ENCODE measurements around the gene SULF2. TPM values are rescaled to one million over a fixed set of nuclear protein-coding genes. Genes with fewer than 3 reads are reported as not detected.

The SULF2 gene
- total RNA-seq, 4 donors from 2014 or later: 31.5 to 182 (median 94.4) TPM

DNA sequence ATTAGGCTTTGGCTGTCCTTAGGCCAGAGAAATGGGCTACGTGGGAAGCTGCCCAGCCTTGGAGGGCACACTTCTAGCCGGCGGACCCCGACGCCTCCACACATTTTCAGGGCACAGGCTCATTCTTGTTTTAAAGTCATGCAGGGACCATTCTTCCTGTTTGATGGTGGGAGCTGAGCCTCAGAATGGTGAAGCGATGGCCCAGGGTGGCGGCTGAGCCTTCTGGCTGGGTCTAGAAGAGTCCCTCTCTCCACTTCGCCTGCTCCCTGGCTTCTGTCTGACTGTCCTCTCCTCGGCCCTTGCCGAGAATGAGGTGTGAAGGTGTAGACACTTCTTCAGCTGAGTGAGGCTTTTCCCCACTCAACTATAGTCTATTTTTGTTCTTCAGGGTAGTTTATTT is 114.4 kb downstream of the SULF2 start:
- Histone ChIP-seq H3K9me3 (no peaks in the 10 kb centered on the region), H3K4me3 (no peak overlapping the region), H3K27me3 (no peaks in the 10 kb centered on the region), H3K36me3 (peaks cover 0 to 100% (median 18%) of the 10 kb centered on the region in 3 donors), H3K27ac (no peak overlapping the region), H3K4me1 (peaks cover 0 to 6% (median 0%) of the 10 kb centered on the region in 3 donors)
- TF ChIP-seq CTCF (IDR thresholded peaks at IDR 0.05) (no peak), POLR2A (IDR thresholded peaks at IDR 0.05) (no peak)
- 92 to 93% methylated on average over 8 to 10 of the region's 10 CpGs for WGBS, 2 donors
- intact Hi-C loops (cut with DNase I): no loop called here
- DNase-seq: no peak

DNA sequence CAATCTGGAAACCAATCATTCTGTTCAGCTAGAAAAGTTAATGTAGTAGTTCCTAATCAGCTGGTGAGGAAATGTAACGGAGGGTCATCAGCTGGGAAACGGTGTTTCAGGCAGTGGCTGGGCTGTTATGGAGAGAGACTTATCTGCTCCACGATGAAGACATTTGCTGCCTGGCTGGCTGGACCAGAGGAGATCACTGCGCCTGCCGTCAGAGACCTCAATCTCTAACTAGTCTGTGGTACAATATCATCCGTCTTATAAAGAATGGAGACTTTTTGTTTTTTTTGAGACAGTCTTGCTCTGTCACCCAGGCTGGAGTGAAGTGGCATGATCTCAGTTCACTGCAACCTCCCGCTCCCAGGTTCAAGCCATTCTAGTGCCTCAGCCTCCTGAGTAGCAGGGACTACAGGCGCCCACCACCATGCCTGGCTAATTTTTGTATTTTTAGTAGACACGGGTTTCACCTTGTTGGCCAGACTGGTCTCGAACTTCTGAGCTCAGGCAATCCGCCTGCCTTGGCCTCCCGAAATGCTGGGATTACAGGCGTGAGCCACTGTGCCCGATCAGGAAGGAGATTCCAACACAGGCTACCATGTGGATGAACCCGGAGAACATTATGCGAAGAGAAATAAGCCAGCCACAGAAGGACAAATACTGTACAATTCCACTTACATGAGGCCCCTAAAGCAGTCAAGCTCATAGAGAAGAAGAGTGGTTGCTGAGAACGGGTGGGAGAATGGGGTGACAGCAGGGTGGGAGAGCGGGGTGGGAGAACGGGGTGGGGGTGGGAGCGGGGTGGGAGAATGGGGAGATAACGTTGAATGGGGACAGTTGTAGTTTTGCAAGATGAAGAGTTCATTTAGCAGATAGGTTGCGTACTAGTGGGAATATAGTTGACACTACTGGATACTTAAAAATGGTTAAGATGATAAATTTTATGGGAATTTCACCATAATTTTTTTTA is 115.1 kb downstream of the SULF2 start:
- TF ChIP-seq CTCF (IDR thresholded peaks at IDR 0.05) (no peak), POLR2A (IDR thresholded peaks at IDR 0.05) (no peak)
- Histone ChIP-seq H3K36me3 (peaks cover 0 to 100% (median 18%) of the 10 kb centered on the region in 3 donors), H3K9me3 (no peaks in the 10 kb centered on the region), H3K4me3 (no peak overlapping the region), H3K27ac (no peak overlapping the region), H3K4me1 (peaks cover 5 to 13% (median 7%) of the 10 kb centered on the region in 3 donors), H3K27me3 (no peaks in the 10 kb centered on the region)
- 87 to 91% methylated on average over 14 to 17 of the region's 22 CpGs for WGBS, 2 donors
- intact Hi-C loops (cut with DNase I): no loop called here
- DNase-seq: no peak

GRCh38 chr20:47669489-47669888 is 115.8 kb downstream of the SULF2 start:
- intact Hi-C loops (cut with DNase I): no loop called here

GRCh38 chr20:47669152-47669425 is 116.2 kb downstream of the SULF2 start:
- intact Hi-C loops (cut with DNase I): no loop called here

More at GRCh38 chr20:47669489-47669888, 115.8 kb downstream of the SULF2 start:
- no peaks in the 10 kb centered on the region for H3K9me3 ChIP-seq
- peaks cover 8 to 20% (median 11%) of the 10 kb centered on the region in 3 donors for H3K4me1 ChIP-seq
- H3K27ac ChIP-seq: no peak overlapping the region
- no peaks in the 10 kb centered on the region for H3K27me3 ChIP-seq
- H3K4me3 ChIP-seq: no peak overlapping the region
- TF ChIP-seq CTCF (IDR thresholded peaks at IDR 0.05): no peak
- no peak for TF ChIP-seq POLR2A (IDR thresholded peaks at IDR 0.05)
- WGBS, 2 donors: 76 to 82% methylated on average over 3 to 4 of the region's 4 CpGs
- DNase-seq: no peak
- H3K36me3 ChIP-seq: peaks cover 0 to 99% (median 15%) of the 10 kb centered on the region in 3 donors

More at GRCh38 chr20:47669152-47669425, 116.2 kb downstream of the SULF2 start:
- H3K27ac ChIP-seq: no peak overlapping the region
- 94 to 95% methylated on average over 3 to 5 of the region's 8 CpGs for WGBS, 2 donors
- peaks cover 0 to 99% (median 13%) of the 10 kb centered on the region in 3 donors for H3K36me3 ChIP-seq
- no peaks in the 10 kb centered on the region for H3K27me3 ChIP-seq
- H3K9me3 ChIP-seq: no peaks in the 10 kb centered on the region
- no peak overlapping the region for H3K4me3 ChIP-seq
- TF ChIP-seq CTCF (IDR thresholded peaks at IDR 0.05) (no peak), POLR2A (IDR thresholded peaks at IDR 0.05) (no peak)
- no peak for DNase-seq
- peaks cover 8 to 24% (median 11%) of the 10 kb centered on the region in 3 donors for H3K4me1 ChIP-seq
